ENCODE results near the gene C12orf42. TPM values are rescaled to one million over a fixed set of nuclear protein-coding genes. Genes with fewer than 3 reads are reported as not detected.

The C12orf42 gene
- total and polyA plus RNA-seq, 4 donors = not detected

DNA sequence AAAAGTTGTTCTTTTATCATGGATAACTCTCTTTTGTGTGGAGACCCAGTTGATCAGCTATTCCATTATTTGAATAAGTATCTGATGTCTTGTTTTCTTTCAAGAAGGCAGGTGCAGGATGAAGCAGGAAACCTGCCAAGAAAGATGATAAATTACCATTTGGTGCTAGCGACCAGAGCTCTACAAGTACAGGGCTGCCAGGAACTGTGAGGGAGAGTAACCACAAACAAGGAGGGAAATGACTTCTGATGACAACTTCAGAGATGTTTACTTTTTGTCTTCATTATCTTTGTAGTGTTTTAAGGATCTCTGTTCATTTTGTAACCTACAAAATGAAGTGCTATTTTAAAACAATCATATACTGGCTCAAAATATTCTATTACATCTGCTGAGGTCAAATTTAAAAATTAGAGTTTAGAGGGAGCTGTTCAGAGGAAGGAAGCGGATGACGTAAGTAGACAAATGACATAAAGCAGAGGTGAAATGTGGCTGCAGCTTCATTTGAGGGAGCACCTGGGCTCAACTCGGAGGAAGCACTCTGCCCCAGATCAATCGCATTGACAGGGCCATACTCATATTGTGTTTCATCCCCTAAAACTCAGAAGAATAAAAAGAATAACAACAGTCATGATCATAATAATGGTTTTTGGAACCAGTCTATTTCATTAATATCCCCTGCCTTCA lies 226.8 kb downstream of the C12orf42 start:
- Histone ChIP-seq H3K4me1 (ENCODE audit: control insufficient read depth in 1 of 2, insufficient read depth in 2 of 2, low read length in 2 of 2) (no peaks in the 10 kb centered on the region), H3K36me3 (ENCODE audit: control insufficient read depth in 1 of 2, insufficient read depth in 2 of 2, low read length in 1 of 2) (no peaks in the 10 kb centered on the region), H3K4me3 (ENCODE audit: low read length in 2 of 2) (no peak overlapping the region), H3K27ac (ENCODE audit: low read depth in 1 of 2, low read length in 2 of 2) (no peak overlapping the region), H3K27me3 (ENCODE audit: control insufficient read depth in 1 of 2, insufficient read depth in 2 of 2, low read length in 1 of 2) (no peaks in the 10 kb centered on the region), H3K9me3 (ENCODE audit: control insufficient read depth, low read length) (no peaks in the 10 kb centered on the region)
- no peak for ATAC-seq (ENCODE audit: low FRiP score)
- 52 to 67% methylated on average over 5 of the region's 5 CpGs for WGBS, 2 donors
- intact Hi-C loops (cut with DNase I) = no loop called here
- DNase-seq = no peak

DNA sequence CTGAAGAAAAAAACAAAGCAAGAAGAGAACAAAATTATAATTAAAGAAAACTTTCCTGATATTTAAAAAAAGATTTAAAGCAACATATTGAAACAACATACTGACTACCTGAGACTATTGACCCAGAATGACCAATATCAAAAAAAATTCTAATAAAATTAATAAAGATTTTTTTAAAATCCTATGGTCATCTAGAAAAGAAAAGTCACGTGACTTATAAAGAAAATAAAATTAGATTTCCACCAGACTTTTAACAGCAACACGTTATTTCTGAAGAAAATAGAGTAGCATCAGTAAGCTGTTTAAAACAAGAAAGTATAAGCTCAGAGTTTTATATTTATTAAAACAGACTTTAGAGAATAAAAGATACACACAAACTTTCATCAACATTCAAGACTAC lies 238.0 kb downstream of the C12orf42 start:
- WGBS, 2 donors = 66 to 69% methylated on average over 2 of the region's 2 CpGs
- H3K4me3 ChIP-seq (ENCODE audit: low read length in 2 of 2) = no peak overlapping the region
- intact Hi-C loops (cut with DNase I) = no loop called here
- DNase-seq (no peak), ATAC-seq (ENCODE audit: low FRiP score) (no peak)
- H3K27me3 ChIP-seq (ENCODE audit: control insufficient read depth in 1 of 2, insufficient read depth in 2 of 2, low read length in 1 of 2) = no peaks in the 10 kb centered on the region
- H3K9me3 ChIP-seq (ENCODE audit: control insufficient read depth, low read length) = no peaks in the 10 kb centered on the region
- no peaks in the 10 kb centered on the region for H3K4me1 ChIP-seq (ENCODE audit: control insufficient read depth in 1 of 2, insufficient read depth in 2 of 2, low read length in 2 of 2)
- H3K27ac ChIP-seq (ENCODE audit: low read depth in 1 of 2, low read length in 2 of 2) = no peak overlapping the region
- H3K36me3 ChIP-seq (ENCODE audit: control insufficient read depth in 1 of 2, insufficient read depth in 2 of 2, low read length in 1 of 2) = no peaks in the 10 kb centered on the region

Other genes with a start within 250 kb of the C12orf42 start
- gene STAB2, start 91.3 kb upstream of the C12orf42 start, total RNA-seq = under 1 TPM; 0.21 to 0.45 TPM
- not detected for gene STAB2, start 91.3 kb upstream of the C12orf42 start, polyA plus RNA-seq